Activated CD4-positive, alpha-beta T cell treated with anti-CD3 and anti-CD28 coated beads, Interleukin-2, amount 50 U/mL, for 24 hours (primary cell): ENCODE results near the gene KCTD16.

ENCODE experiments used
- DNase-seq, 2 donors: peaks; one replicate each; pipeline ENCODE4 v3.0.0-alpha.2; 2020; ENCODE audit warnings: low read depth in 1 of 2, low spot score in 1 of 2

Gene KCTD16

DNA sequence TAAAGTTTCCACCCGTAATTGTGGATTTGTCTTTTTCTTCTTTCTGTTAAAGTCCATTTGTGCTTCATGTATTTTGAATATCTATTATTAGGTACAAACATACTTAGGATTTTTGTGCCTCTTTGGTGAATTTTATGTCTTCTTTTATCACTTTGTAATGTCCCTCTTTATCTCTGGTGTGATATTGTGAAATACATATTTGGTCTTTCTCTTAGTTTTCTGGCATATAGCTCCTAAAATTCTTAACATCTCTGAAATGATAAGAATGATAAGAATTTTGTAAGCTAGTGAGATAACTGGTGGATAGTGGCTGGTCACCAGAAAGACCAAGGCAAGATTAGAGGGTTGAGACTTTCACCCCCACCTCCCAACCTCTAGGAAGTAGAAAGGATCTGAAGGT, 111.1 kb downstream of the KCTD16 start:
- DNase-seq = no peak

GRCh38 chr5:144284036-144284435, 113.4 kb downstream of the KCTD16 start:
- DNase-seq = no peak

DNA sequence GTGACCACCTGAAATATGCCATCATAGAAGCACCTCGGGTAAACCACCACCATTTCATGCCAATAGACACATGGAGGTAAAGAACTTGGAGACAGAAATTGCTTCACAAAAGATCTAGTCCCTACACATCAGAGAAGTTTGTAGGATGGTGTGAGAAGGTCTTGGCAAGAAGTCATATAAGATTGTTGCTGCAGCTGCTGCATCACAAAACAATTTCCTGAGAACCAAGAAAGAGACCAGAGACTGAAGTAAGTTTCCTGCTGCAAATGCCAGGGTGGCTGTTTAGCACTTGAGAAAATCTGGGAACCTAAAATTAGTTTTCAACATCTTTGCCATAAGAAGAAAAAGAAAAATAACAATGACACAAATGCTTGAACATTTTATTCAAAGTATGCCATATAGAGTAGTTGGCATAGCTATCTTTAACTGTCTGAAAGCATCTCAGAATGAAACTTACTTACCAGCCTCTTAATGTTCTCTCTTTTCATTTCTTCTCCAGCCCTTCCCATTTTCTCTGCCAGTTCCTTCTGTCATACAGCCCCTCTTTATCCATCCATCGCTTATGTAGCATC, 114.3 kb downstream of the KCTD16 start:
- DNase-seq = no peak

- DNase-seq = no peak
Measured at GRCh38 chr5:144289277-144289676, 118.6 kb downstream of the KCTD16 start.

- DNase-seq = no peak
Measured at GRCh38 chr5:144292029-144292428, 121.4 kb downstream of the KCTD16 start.

- DNase-seq = no peak
Measured at GRCh38 chr5:144295284-144295683, 124.6 kb downstream of the KCTD16 start.

DNA sequence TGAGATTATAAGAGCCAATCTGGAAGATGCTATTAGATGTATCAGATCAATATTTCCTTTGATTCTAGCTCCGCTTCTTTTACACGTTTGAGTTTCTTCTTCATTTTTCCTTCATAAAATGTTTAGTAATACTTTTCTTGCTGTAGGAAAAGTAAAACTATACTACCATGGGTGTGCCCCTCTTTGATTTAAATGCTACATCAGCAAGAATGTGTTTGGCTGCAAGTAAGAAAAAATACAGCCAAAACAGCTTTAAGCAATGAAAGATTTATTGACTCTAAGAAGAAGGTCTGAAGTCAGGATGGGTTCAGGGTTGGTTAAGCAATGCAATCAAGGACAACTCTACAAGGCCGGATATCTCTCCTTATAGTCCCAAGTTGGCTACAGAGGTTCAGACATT, 126.4 kb downstream of the KCTD16 start:
- DNase-seq = no peak

DNA sequence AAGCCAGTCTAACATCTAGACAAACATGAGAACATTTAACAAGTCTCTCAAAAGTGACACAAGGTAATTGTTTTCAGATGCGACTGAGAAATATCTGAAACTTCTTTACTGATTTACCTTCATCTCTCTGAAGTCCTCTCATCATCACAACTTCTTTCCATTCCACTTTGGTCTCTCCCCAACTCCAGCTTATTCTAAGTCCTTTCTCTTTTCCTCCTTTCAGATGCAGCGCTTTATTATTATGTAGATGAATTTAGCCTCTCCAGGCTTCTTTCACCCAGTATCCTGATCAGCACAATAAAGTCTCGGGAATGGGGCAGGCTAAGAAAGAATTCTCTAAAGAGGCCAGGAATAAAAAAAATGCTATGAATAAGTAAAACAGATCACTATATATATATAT, 128.0 kb downstream of the KCTD16 start:
- no peak for DNase-seq

DNA sequence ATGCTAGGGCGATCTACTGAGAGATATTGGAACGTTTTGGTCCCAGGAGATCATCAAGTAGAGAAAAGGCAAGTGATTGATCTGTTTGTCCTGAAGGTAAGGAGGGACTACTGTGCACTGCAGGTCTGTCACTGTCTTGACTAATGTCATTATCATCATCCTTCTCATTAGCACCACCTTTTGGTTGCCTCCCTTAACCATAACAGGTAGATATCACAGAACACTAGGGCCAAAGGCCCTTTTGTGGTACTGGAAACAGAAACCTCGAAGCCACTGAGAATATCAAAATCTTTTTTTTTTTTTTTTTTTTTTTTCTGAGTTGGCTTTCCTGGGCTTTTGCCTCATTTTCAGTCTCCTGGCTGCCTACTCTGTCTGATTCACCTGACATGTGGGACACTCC, 134.0 kb downstream of the KCTD16 start:
- no peak for DNase-seq

- DNase-seq = no peak
Measured at GRCh38 chr5:144307736-144308135, 137.1 kb downstream of the KCTD16 start.

DNA sequence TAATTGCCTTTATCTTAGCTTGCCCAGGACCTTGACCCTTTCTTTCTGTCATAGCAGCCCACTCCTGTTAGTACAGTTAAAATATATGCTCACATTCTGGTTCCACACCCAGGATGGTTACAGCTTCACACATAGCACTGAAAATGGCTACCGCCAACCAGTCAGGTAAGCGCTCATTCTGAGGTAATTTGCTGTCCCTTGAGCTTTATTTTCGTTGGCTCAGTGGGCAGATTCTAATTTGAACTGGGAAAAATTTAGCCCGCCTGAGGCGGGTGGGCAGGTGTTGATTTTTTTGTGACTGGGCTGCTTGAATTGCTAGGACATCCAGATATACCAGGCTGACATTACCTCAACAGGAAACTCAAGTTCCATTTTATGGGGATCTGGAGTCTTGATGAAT, 137.5 kb downstream of the KCTD16 start:
- DNase-seq = no peak

GRCh38 chr5:144308906-144309670, 138.4 kb downstream of the KCTD16 start:
- no peak for DNase-seq

GRCh38 chr5:144310621-144311020, 139.9 kb downstream of the KCTD16 start:
- DNase-seq = no peak

DNA sequence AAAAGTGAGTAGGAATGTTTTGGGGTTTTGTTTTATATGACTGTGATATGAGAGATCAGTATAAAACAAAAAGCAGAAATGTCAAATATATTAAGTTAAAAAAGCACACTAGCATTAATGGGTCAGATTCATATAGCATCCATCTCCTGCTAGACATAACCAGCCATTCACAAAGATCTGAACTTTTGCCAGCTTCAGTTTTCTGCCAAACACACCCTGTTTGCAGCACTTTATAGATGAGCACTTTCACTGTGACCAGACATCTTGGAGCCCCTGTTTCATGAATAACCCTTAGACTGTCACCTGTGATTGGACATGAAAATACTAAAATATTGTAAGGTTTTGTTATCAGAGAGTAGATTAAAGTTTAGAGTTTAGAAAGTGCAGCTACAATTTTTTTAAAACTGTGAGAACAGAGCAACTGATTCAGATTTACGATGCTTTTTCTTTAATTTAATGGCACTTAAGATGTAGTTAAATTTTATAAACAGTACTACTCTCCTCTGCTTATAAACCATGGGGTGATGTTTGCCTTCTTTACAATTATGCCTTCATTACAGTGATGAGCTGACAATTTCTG, 142.6 kb downstream of the KCTD16 start:
- no peak for DNase-seq

GRCh38 chr5:144315026-144315425, 144.4 kb downstream of the KCTD16 start:
- no peak for DNase-seq

DNA sequence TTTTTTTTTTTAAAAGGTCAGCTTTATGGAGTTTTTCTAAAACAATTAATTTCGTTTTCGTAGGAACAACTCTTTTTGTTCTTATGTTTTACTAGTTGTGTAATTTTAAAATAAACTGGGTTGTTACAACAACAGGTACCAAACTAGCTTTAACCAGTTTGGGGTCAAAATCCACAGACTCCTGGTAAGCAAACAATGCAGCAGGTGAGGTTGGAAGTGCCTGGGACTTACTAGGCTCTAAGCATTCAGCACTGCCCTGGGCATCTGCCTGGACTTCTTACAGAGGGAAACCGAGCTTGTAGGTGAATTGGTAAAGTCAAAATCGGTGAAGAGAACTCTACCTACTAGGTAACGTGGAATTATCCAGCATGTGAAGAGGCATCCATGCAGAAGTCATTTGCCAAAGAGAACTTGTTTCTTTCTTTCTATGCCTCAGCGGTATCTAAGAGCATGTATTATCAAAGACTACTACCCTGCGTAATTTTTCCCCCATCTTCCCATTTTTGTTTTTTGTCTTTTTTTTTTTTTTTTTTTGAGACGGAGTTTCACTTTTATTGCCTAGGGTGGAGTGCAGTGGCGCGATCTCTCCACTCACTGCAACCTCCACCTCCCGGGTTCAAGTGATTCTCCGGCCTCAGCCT, 145.4 kb downstream of the KCTD16 start:
- DNase-seq = no peak

- DNase-seq = no peak
Measured at GRCh38 chr5:144318011-144318410, 147.3 kb downstream of the KCTD16 start.

DNA sequence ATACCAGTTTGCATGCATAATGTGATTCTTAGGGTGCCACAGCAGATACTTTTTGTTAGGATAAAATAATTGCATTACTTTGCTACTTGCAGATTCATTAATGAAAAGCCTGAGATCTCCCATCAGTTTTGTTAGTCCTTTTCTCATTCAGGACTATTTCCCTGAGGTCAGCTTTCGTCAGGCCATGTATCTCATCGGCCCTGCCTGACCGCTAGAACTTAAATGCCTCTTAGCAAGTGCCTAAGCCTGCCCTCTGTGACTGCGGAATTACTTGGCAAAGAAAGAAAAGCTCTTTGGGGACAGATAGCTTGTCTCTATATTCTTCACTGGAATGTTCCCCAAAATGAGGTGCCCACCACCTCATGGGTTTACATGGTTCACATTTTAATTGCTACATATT, 147.8 kb downstream of the KCTD16 start:
- no peak for DNase-seq

- no peak for DNase-seq
Measured at GRCh38 chr5:144323181-144323580, 152.5 kb downstream of the KCTD16 start.

- no peak for DNase-seq
Measured at GRCh38 chr5:144325532-144325931, 154.9 kb downstream of the KCTD16 start.

DNA sequence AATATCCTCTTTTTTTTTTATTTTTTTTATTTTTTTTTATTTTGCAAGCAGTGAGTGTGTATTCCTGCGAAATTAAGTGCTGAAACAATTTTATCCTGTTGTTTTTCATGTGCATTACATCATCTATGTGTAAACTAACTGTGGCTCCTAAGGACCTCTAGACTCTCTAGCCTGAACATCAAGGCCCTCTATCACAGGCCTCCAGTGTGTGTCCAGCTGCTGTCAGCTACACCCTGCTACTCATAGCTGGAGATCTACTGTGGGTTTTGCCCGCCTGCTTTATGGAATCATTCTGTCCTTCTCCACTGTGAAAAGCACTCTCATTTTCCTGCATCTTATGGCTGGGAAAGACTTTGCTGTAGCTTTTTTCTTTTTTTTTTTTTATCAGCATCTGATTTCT, 157.8 kb downstream of the KCTD16 start:
- DNase-seq = no peak

- DNase-seq = no peak
Measured at GRCh38 chr5:144328980-144329379, 158.3 kb downstream of the KCTD16 start.
